SH-SY5Y (cell line): ENCODE measurements around the gene SF3B2.

Source experiments
- GATA2 ChIP-seq: IDR thresholded peaks from 2 replicates; pipeline ENCODE4 v1.6.1; 2011; ENCODE audit warnings: mild to moderate bottlenecking, low read depth, low read length
- GATA3 ChIP-seq: IDR thresholded peaks from 2 replicates; pipeline ENCODE4 v1.6.1; 2011; ENCODE audit warnings: low read depth, mild to moderate bottlenecking, low read length, moderate library complexity

- TF ChIP-seq GATA2 (no peak), GATA3 (no peak)
These were observed 29.6 kb upstream of the SF3B2 start for GRCh38 chr11:66022401-66023185.
